Esophagus mucosa (tissue), 1 donor: Measurements from ENCODE around the gene LYPLAL1. TPM values are rescaled to one million over a fixed set of nuclear protein-coding genes. Genes with fewer than 3 reads are reported as not detected.
"Not testable (repeated sequence)": the region's sequence is repeated elsewhere in the genome, so short reads cannot be mapped to it uniquely, and the experiment has no call there.

Experiments
- ATAC-seq: fragments of 200-7000 bp; cut with Tn5 transposase; one replicate; pipeline ENCODE4 v1.9.1; 2020
- total RNA-seq: library from RNA; stranded (reverse); gene quantifications from one replicate; pipeline ENCODE4 v1.2.4, GENCODE V29; 2023
- donor health status: DM: yes; HTN: yes; CAD: no.

Gene LYPLAL1
- total RNA-seq, 1 donor from 2014 or later, result 26.7 TPM

GRCh38 chr1:219220945-219221344 lies 47.3 kb downstream of the LYPLAL1 start:
- no peak for ATAC-seq

GRCh38 chr1:219223496-219223895 lies 49.8 kb downstream of the LYPLAL1 start:
- ATAC-seq, result no peak

GRCh38 chr1:219226196-219226595 lies 52.5 kb downstream of the LYPLAL1 start:
- ATAC-seq, result no peak

- no peak for ATAC-seq
Measured at GRCh38 chr1:219227360-219228057, 53.8 kb downstream of the LYPLAL1 start.

- ATAC-seq, result no peak
Measured at GRCh38 chr1:219228058-219228419, 54.4 kb downstream of the LYPLAL1 start.

GRCh38 chr1:219232890-219233289 lies 59.2 kb downstream of the LYPLAL1 start:
- ATAC-seq, result no peak

GRCh38 chr1:219235903-219236481 lies 62.3 kb downstream of the LYPLAL1 start:
- ATAC-seq, result no peak

GRCh38 chr1:219236933-219237610 lies 63.4 kb downstream of the LYPLAL1 start:
- ATAC-seq, result no peak

- no peak for ATAC-seq
Measured at GRCh38 chr1:219239518-219239917, 65.8 kb downstream of the LYPLAL1 start.

GRCh38 chr1:219244864-219245263 lies 71.2 kb downstream of the LYPLAL1 start:
- ATAC-seq, result no peak

GRCh38 chr1:219247441-219247840 lies 73.8 kb downstream of the LYPLAL1 start:
- no peak for ATAC-seq

GRCh38 chr1:219250468-219250867 lies 76.8 kb downstream of the LYPLAL1 start:
- not testable (repeated sequence) for ATAC-seq

- ATAC-seq, result no peak
Measured at GRCh38 chr1:219257751-219258150, 84.1 kb downstream of the LYPLAL1 start.

GRCh38 chr1:219261454-219261853 lies 87.8 kb downstream of the LYPLAL1 start:
- no peak for ATAC-seq
